ENCODE results near the gene BRD9.

GRCh38 chr5:912280-913091 is 19.9 kb upstream of the BRD9 start:
- TF ChIP-seq CTCF (IDR thresholded peaks at IDR 0.05) (no peak), POLR2A (IDR thresholded peaks at IDR 0.05) (no peak), EP300 (IDR thresholded peaks at IDR 0.05) (no peak)

All from ovary (tissue), 3 donors.